HL-60/S4 (cell line): ENCODE data around the gene IPCEF1.

Experiments
- in situ Hi-C: fragments of 300-500 bp; cut with MboI; formaldehyde crosslinking; loops from 2 replicates; pipeline ENCODE4 v1.14.3; 2022; ENCODE audit warnings: low sequenced_read_pairs

Gene IPCEF1, protein sequence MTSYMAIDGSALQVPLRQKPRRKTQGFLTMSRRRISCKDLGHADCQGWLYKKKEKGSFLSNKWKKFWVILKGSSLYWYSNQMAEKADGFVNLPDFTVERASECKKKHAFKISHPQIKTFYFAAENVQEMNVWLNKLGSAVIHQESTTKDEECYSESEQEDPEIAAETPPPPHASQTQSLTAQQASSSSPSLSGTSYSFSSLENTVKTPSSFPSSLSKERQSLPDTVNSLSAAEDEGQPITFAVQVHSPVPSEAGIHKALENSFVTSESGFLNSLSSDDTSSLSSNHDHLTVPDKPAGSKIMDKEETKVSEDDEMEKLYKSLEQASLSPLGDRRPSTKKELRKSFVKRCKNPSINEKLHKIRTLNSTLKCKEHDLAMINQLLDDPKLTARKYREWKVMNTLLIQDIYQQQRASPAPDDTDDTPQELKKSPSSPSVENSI

DNA sequence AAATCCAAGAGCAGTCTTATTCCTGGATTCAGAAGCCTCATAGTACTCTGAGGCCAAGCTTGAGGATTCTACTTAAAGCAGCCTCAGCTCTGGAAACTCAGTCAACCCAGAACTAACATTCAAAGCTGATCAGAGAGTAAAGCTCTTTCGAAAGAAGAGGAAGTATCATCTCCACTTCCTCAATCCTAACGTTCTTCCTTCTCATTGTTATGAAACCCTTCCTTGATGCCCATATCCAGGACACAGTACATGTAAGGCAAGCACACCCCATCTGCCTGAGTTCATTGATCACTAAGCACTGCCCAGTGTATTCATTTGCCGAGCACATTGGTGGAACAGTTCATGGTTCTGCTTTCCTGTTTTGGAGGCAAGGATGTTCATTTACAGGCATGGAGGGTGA is at the start of gene IPCEF1:
IPCEF1 (minus strand) TSS at position 114 of the 400 bp plus-strand sequence. CDS start 90,856 bp downstream, outside the sequence.
- in situ Hi-C loops = no loop called here

DNA sequence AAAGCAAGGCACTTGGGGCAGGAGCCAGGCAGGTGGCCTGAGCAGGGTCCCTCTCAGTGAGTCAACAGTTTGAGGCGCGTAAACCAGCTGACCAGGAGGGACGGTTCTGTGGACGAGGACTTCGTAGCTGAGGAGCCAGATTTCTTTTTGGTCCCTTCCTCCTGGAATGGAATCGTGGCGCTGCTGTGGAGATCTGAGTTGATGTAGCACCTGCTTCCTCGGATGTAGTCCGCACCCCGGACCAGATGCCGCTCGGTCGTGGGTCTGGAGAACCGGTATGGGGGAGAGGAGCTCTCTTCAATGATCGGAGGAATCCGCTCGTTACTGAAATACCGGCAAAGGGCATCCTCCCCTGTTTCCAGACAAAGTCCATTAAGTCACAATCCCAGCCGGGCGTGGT is 49.7 kb upstream of the IPCEF1 start:
- in situ Hi-C loops = no loop called here

DNA sequence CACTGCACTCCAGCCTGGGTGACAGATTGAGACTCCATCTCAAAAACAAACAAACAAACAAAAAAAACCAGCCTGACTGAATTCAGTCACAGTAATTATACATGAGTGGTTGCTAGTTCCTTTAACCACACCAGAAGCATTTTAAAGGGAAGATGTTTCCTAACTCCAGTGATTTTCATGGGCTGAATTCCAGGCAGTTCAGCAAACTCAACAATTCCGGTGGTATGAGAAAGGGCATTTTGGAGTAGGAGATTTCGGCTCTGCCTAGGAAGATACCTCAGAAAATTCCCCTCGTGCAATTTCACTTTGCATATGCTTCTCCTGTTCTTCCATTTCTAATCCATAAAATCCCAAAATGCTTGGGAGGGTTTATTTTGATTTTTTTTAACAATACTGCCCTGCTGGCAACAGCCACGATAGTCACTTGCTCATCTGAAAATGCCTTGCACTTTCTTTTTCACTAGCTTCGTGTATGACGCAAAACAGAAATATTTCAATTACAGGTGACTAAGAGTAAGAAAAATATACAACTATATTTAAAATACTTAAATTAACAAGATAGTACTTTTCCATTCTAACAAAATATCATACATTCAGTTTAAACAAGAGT is 48.3 kb upstream of the IPCEF1 start:
- in situ Hi-C loops = no loop called here

DNA sequence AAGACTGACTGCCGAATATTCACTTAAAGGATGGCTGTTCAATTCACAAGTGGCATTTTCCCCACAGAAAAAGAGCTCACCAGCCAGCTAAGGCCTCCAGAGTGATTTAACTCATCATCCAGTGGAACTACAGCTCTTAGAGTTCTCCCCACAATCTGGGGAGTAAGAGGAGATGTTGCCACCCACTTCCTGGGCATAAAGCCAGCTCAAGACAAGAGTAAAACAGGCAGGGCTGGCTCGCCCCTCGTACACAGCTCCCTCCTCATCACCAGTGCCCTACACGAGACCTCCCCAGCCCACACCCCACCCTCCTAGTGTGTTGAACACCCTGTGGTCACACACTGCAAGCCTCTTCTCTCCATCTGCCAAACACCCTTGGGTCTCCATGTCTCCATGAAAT is 47.2 kb upstream of the IPCEF1 start:
- in situ Hi-C loops = no loop called here

DNA sequence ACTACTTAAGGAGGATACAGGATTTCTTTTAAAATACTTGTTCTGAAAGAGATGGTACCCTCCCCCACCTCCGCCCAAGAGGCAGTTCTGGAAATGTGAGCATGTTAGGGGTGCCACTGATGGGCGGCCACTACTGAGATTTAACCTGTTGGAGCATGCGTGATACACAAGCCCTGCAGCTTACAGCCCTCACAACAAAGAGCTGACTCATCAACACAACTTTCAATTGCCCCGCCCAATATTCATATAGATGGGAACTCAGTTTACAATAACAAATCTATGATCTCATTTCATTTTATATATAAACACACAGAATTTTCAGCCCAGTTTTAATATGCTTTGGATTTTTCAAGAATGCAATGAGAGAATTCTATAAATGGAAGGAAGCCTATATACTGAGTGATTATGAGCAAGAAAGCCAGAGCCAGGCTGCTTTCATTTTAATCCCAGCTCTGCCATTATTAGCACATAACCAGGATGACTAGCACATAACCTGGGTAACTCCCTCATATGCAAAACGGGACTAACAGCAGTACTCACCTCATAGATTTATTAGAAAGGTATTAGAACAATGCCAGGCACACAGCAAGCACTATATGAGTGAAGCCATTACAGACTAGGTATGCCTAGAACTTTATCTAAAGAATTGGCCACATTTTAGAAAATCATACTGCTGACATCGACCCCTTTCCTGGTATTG is 45.6 kb upstream of the IPCEF1 start:
- in situ Hi-C loops = no loop called here

DNA sequence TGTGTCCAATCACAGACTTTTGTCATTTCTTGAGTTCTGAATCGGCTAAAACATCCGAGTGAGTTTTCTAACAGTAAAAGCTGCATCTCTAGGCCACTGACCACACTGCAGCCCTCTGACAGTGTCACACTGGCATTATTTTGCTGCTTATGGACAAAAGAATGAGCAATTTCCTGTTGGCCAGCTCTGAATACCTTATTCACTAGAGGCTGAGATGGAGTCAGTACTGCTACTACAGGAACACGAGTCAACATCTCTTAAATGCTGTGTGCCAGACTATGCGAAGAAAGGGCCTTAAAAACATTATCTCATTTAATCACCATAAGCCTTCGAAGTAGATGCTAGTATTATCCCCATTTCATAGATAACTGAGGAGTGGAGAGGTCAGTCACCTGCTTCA is 42.5 kb upstream of the IPCEF1 start:
- in situ Hi-C loops = no loop called here

DNA sequence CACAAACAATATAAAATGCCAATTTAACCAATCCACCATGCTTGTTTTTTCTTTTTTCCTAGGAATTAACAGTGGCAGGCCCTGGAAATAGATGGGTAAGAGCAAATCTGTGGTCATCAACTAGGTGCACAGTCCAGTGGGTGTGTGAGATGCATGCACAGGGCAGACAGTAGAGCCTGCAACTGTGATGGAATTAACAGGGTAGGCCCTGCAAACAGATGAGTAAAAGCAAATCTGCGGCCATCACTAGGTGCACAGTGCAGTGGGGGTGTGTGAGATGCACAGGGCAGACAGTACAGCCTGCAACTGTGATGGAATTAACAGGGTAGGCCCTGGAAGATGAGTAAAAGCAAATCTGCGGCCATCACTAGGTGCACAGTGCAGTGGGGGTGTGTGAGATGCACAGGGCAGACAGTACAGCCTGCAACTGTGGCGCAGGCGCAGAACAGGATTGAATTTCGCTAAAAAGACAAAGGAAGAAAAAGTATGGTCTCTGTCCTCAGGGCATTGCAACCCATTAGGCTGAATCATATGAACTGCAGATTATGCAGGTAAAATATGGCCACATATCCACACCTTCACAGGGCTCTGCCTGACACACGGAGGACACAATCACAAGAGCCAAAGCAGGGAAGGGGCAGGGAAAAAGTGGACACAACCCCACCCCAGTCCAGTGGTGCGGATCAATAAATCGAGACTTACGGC is 41.0 kb upstream of the IPCEF1 start:
- in situ Hi-C loops = no loop called here

DNA sequence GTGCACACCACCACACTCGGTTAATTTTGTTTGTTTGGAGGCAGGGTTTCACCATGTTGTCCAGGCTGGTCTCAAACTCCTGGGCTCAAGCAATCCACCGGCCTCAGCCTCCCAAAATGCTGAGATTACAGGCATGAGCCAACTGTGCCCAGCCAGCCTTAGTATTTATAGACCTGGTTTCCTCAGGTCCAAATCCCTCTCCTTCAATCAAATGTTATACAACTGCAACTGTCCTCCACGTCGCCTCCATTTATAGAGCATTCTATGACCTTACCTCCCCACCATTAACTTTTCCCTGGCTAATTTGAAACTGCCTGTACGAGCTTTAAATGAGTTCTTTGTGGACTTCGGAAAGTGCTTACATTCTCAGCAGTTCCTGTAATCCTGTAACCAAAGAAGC is 39.3 kb upstream of the IPCEF1 start:
- in situ Hi-C loops = no loop called here

DNA sequence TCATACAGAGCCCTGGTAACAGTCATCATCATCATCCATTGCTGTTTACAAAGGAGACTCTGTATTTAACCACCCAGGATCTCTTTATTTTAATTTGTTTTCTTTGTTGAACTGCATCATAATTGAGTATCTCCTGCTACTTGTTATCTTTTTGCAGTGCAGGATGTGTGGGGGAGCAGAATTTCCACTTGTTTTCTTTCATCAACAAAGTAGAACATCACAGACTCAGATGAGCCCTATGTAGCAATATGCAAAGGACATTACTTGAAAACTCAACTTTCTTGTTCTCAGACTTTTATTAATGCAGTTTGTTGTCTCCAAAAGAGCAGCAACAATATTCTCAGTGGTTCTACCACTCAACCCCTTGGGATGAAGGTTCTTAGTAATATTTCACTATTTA is 38.7 kb upstream of the IPCEF1 start:
- in situ Hi-C loops = no loop called here

DNA sequence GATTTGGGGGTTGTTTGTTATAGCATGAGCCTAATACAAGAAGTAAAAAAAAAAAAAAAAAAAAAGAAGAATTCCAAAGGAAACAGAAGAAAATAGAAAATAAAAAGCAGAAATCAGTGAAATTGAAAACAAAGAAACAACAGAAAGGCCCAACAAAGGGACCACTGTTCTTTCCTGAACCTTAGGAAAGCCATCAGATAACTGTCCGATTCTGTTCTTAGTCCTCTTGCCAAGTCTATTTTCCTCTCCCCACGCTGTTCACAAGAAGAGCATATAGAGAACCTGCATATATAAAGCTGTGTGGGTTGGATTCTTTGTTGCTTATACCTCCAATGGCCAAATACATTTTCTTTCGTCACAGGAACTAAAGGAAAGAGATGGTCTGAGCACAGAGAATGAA is 38.0 kb upstream of the IPCEF1 start:
- in situ Hi-C loops = no loop called here

DNA sequence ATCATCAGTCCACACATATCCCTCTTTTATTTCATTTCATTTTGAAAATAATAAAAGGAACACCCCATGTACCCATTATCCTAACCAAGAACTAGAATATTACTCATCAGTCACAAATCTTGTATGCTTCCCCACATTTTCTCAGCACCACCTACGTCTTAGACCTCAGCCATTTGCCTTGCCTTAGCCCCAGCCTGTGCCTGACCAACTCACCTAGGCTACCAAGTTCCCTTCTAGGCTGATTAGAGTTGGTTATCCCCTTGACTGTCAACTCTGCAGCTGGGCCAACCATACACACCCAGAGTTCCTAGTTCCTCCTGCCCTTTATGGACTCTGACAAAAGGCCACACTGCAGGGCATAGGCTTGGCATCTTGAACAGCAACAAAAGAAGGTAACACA is 33.4 kb upstream of the IPCEF1 start:
- in situ Hi-C loops = no loop called here

DNA sequence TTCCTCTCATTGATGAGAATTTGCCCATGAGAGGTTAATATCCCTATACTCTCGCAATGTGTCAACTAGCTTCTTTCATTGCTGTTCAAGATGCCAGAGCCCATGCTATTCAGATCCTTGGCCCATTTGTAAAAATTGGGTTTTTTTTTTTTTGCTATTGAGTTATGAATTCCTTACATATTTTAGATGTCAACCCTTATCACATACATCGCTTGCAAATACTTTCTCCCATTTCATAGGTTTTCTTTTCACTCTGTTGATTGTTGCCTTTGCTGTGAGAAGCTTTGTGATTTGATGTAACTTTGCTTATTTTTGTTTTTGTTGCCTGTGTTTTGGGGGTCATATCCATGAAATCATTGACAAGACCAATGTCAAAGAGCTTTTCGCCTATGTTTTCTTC is 32.2 kb upstream of the IPCEF1 start:
- in situ Hi-C loops = no loop called here

DNA sequence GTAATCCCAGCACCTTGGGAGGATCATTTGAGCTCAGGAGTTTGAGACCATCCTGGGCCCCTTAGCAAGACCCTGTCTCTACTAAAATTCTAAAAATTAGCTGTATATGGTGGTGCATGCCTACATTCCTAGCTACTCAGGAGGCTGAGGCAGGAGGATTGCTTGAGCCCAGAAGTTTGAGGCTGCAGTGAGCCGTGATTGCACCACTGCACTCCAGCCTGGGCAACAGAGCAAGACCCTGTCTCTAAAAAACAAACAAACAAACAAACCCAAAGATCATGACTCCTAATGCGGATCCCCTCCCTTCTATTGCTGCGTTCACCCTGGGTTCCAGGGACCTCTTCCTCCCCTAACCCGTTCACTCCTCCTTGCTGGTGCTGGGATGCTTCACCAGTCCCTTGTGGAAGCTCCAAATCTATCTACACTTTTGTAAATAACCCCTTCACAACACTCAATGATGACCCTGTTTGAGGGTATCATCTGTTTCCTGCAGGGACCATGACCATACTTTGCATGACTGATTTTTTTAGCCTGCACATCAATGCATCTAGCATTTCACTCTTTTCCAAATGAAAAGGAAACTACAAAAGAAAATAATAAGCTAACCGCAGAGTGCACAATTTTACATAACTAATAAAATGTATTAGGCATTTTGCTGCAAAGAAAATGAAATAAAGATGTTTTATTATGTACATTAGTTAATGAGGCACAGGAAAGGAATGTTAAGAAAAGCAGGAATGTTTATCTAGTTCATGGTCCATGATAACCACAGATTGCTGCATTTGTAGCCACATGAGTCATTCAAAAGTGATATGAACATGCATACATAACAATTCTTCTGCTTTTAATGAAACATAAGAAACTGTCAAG is 30.5 kb upstream of the IPCEF1 start:
- in situ Hi-C loops = no loop called here

DNA sequence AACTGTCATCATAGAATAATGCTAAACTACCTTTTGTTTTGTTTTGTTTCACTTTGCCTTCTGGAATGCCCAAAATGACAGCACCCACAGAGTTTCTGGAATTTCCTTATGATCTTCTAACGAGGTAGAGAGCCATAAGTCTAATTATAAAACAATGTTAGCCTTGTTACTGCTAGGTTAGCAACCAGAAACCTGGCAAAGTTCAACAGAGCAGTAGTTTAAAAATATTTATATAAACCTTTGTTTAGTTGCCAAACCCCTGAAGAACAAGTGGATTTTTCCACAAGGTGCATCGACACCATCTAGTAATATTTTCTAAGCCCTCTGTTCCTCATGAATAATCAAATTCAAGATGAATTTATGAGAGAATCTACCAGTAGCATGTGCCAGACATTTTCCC is 27.6 kb upstream of the IPCEF1 start:
- in situ Hi-C loops = no loop called here

DNA sequence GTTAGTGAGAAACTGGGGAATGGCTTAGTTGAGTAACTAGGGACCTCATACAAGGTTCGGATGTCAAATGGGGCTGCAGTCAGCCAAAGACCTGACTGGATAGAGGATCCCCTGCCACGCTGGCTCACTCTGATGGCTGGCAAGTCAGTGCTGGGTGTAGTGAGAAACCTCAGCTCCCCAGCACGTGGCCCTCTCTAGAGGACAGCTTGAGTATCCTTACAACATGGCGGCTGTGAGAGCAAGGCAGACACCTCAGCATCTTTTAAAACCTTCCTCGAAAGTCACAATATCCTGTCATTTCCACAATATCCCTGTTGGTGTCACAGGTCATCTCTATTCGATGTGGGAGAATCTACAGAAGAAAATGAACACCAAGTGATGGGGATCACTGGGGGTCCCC is 26.7 kb upstream of the IPCEF1 start:
- in situ Hi-C loops = no loop called here

DNA sequence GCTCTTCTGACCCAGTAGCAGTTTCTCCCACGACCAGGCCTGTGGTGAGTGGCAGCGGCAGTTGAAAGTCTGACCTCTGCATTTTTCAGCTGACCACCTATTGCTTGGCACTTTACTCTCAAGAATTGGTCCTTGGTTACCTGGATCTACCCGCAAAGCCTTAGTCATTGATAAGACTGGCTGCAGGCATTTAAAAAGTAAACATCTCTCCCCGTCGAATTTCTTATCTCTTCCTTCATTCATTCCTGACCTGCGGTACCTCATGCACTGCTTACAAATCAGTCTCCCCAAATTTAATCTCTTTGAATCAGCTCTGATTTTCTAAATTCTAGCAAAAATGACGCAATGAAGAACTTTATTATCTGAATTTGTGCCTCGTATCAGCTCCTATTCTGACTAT is 26.1 kb upstream of the IPCEF1 start:
- in situ Hi-C loops = no loop called here

DNA sequence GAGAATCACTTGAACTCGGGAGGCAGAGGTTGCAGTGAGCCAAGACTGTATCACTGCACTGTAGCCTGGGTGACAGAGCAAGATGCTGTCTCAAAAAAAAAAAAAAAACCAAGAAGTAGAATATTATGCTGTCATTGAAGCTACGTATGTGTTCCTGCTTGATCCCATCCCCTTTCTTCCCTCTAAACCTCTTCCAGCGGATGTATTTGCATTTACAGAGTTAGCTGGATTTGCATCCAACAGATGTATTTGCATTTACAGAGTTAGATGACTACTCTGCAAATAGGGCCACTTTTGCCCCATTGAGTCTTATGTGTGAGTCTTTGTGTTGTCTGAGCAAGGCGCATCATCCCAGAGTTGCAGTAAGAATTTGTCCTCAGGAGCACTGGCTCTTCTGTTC is 24.9 kb upstream of the IPCEF1 start:
- in situ Hi-C loops = no loop called here

DNA sequence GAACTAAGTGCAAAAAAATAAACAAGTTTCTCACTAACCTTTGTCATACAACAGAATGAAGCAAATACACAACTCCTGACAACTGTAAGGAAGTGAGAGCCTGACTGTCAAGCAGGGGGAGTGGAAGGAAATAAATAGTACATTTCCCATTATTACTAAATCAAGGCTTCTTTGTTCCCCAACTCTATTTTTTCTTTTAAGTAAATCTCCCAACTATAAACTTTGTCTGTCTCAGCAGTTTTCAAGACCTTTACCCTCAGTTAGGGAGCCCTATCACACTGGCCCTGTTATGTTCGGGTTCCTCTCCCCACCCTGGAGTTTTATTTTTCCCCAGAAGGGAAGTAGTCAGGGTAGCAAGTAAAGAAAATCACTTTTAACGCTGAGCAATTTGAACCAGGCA is 24.1 kb upstream of the IPCEF1 start:
- in situ Hi-C loops = no loop called here

DNA sequence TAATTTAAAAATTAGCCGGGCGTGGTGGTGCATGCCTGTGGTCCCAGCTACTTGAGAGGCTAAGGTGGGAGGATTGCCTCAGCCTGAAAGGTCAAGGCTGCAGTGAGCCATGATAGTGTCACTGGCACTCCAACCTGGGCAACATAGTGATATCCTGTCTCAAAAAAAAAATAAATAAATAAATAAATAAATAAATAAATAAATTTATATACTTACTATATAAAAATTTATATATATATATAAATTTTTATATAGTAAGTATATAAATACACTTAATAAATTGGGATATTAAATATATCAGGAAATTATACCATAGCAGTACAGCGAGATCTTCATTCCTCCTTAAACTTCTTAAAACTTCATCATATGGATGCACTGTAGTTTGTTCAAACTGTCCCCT is 23.0 kb upstream of the IPCEF1 start:
- in situ Hi-C loops = no loop called here

DNA sequence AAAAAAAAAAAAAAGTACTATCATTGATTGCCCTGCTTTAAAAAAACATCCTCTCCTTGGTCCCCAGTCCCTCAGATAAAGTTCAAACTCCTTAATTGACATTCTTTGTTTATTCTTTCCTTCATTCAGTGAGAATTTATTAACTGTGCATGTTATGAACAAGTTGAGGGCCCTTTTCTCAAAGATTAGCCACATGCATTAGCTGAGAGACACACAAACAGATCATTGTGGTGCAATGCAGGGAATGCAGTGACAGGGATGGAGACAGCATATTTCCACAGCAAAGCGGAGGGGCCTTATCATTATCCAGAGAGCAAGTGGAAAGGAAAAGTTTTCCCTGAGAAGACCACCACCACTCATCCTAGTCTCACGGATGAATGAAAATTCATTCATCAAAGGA is 21.9 kb upstream of the IPCEF1 start:
- in situ Hi-C loops = no loop called here
